GM12878 (cell line): ENCODE data around the gene CHIC2. TPM values are rescaled to one million over a fixed set of nuclear protein-coding genes. Genes with fewer than 3 reads are reported as not detected.

Experiments used
- ATAC-seq: fragments of 200-7000 bp; cut with Tn5 transposase; 3 replicates; pipeline ENCODE4 v1.9.1; 2020; ENCODE audit warnings: mild to moderate bottlenecking, moderate library complexity
- BruUV-seq: library from RNA; stranded (reverse); fragments of 400-500 nt; replicated peaks from 2 replicates; lab custom pipeline; 2021; lab: Mats Ljungman, UMichigan
- CTCF ChIA-PET: fragments of 300-600 bp; sonication (Branson Sonifier 250); formaldehyde crosslinking; extraction: SDS; loops from one replicate; lab custom pipeline; 2021; ENCODE audit warnings: inconsistent platforms; lab: Yijun Ruan, JAX
- POLR2A ChIA-PET: fragments of 350-600 bp; formaldehyde crosslinking; extraction: SDS; loops from one replicate; lab custom pipeline; 2021; ENCODE audit warnings: inconsistent platforms; lab: Charles Lee
- RAD21 ChIA-PET: fragments of 300-600 bp; sonication (Branson Sonifier 250); formaldehyde crosslinking; loops from one replicate; lab custom pipeline; 2023; ENCODE audit warnings: antibody characterized with exemption; ENCODE audit not compliant: unreplicated experiment; lab: Charles Lee
- SMC1A ChIA-PET: fragments of 300-600 bp; sonication (Branson Sonifier 250); formaldehyde crosslinking; loops from one replicate; lab custom pipeline; 2023; ENCODE audit not compliant: unreplicated experiment, uncharacterized antibody; lab: Charles Lee
- DNase-seq: peaks from one replicate; pipeline ENCODE4 v3.0.0-alpha.2; 2011; ENCODE audit warnings: low read depth, low spot score
- FAIRE-seq: peaks from 3 replicates; lab custom pipeline; 2011; peaks lifted over from hg19 to GRCh38; lab: Jason Lieb, UNC
- H2AFZ ChIP-seq: 2 replicates; pipeline ENCODE4 v1.6.0; 2011; ENCODE audit warnings: low read depth, low read length, control low read depth; ENCODE audit not compliant: control insufficient read depth
- H3K27ac ChIP-seq: 2 replicates; pipeline ENCODE4 v1.5.1; 2011; ENCODE audit warnings: control low read depth; ENCODE audit not compliant: control insufficient read depth, insufficient read depth
- H3K27me3 ChIP-seq, 2 experiments: replicated peaks in 1 of 2; 2 replicates each; pipeline versions ENCODE4 v1.6.0 to v1.6.1; 2011; ENCODE audit warnings: low read length in 1 of 2; ENCODE audit not compliant: control insufficient read depth in 2 of 2, insufficient read depth in 2 of 2
- H3K36me3 ChIP-seq, 2 experiments: 2 replicates each; pipeline ENCODE4 v1.5.1; 2011; ENCODE audit warnings: low read length in 1 of 2; ENCODE audit not compliant: control insufficient read depth in 2 of 2, insufficient read depth in 2 of 2
- H3K4me1 ChIP-seq: 2 replicates; pipeline ENCODE4 v1.6.1; 2011; ENCODE audit warnings: mild to moderate bottlenecking, low read length, moderate library complexity, mixed read lengths; ENCODE audit not compliant: control insufficient read depth, insufficient read depth
- H3K4me2 ChIP-seq: 2 replicates; pipeline ENCODE4 v1.6.0; 2011; ENCODE audit warnings: control low read depth; ENCODE audit not compliant: control insufficient read depth, insufficient read depth
- H3K4me3 ChIP-seq: fragments of 200-600 bp; sonication (generic); 2 replicates; pipeline ENCODE4 v1.5.1; 2016
- H3K79me2 ChIP-seq: 2 replicates; pipeline ENCODE4 v1.6.0; 2011; ENCODE audit warnings: low read length; ENCODE audit not compliant: control insufficient read depth, insufficient read depth
- H3K9ac ChIP-seq: 2 replicates; pipeline ENCODE4 v1.8.0; 2011; ENCODE audit warnings: low read length, control low read depth, mixed read lengths; ENCODE audit not compliant: control insufficient read depth, insufficient read depth
- H3K9me3 ChIP-seq: replicated peaks from 3 replicates; pipeline ENCODE4 v1.5.1; 2011; ENCODE audit warnings: mild to moderate bottlenecking, low read length; ENCODE audit not compliant: control insufficient read depth, insufficient read depth
- H4K20me1 ChIP-seq: 2 replicates; pipeline ENCODE4 v1.6.0; 2011; ENCODE audit not compliant: control insufficient read depth, insufficient read depth
- CHD1 ChIP-seq: IDR thresholded peaks from 2 replicates; pipeline ENCODE4 v1.6.1; 2012; ENCODE audit warnings: low read depth, low read length, improper control_type of control experiment
- ESRRA ChIP-seq: IDR thresholded peaks from 2 replicates; pipeline ENCODE4 v1.6.1; 2012; ENCODE audit warnings: mild to moderate bottlenecking, low read length, improper control_type of control experiment
- GATAD2B ChIP-seq: fragments of 450-650 bp; conservative IDR thresholded peaks from 2 replicates; pipeline ENCODE4 v1.6.1; 2017; ENCODE audit warnings: low read depth, mild to moderate bottlenecking, moderate library complexity
- HDAC2 ChIP-seq: fragments of 200-600 bp; sonication (generic); IDR thresholded peaks from 2 replicates; pipeline ENCODE4 v1.6.1; 2017
- MEF2B ChIP-seq: fragments of 450-650 bp; IDR thresholded peaks from 2 replicates; pipeline ENCODE4 v1.6.1; 2018; ENCODE audit warnings: mild to moderate bottlenecking, moderate library complexity; ENCODE audit not compliant: partially characterized antibody, poor library complexity, severe bottlenecking
- SRF ChIP-seq, 2 experiments: IDR thresholded peaks; 2 replicates each; pipeline ENCODE4 v1.6.1; 2011; ENCODE audit warnings: low read depth in 2 of 2, low read length in 2 of 2, mild to moderate bottlenecking in 1 of 2, moderate library complexity in 1 of 2
- in situ Hi-C: fragments of 300-500 bp; cut with MboI; formaldehyde crosslinking; loops from 9 replicates; pipeline ENCODE4 v1.14.3; 2018; ENCODE audit warnings: mixed read lengths
- intact Hi-C: fragments of 100-400 bp; cut with micrococcal nuclease; formaldehyde crosslinking; loops from one replicate; pipeline ENCODE4 v1.14.2; 2022; ENCODE audit not compliant: unreplicated experiment
- polyA plus RNA-seq, 11 experiments: library from polyadenylated mRNA; depleted of rRNA in 4 of 11; unstranded in 6 of 11; stranded (reverse) in 5 of 11; fragments of >200 nt; fragmentation: Nextera tagmentation in 4 of 11; fragmentation: Illumina TruSeq in 1 of 11; extraction: Ambion mirVana in 4 of 11; extraction: Trizol in 1 of 11; gene quantifications; 1 replicate in 1 of 11; 2 replicates in 10 of 11; pipeline versions ENCODE4 v1.2.1 to v1.2.3, GENCODE V29; 2011 to 2016; ENCODE audit warnings: inconsistent platforms in 2 of 11, missing spikeins in 2 of 11, low read depth in 1 of 11
- total RNA-seq, 4 experiments: library from RNA; depleted of rRNA in 3 of 4; stranded (reverse); fragments of >200 nt in 3 of 4; fragmentation: Illumina TruSeq in 1 of 4; extraction: Trizol in 1 of 4; gene quantifications; 2 replicates each; pipeline versions ENCODE4 v1.2.1 to v1.2.3, GENCODE V29; 2013 to 2021
- TF ChIP-seq, protein P1 (sequence below): fragments of 450-650 bp; IDR thresholded peaks from 2 replicates; pipeline ENCODE4 v1.6.1; 2018; ENCODE audit warnings: mild to moderate bottlenecking, low read depth, moderate library complexity; ENCODE audit not compliant: partially characterized antibody
- TF ChIP-seq, protein P2 (sequence below): IDR thresholded peaks from 2 replicates; pipeline ENCODE4 v1.6.1; 2011; ENCODE audit warnings: mild to moderate bottlenecking, low read depth, low read length, moderate library complexity; ENCODE audit not compliant: insufficient replicate concordance
- TF ChIP-seq, protein P3 (sequence below): fragments of 450-650 bp; IDR thresholded peaks from 2 replicates; pipeline ENCODE4 v1.6.1; 2017; ENCODE audit warnings: mild to moderate bottlenecking, moderate library complexity

Gene CHIC2
- total and polyA plus RNA-seq, 10 of the 15 experiments (the other 5 are each of a cell fraction or from before 2014, with no cell fraction given), result 0.80 to 24.4 (median 12.2) TPM

DNA sequence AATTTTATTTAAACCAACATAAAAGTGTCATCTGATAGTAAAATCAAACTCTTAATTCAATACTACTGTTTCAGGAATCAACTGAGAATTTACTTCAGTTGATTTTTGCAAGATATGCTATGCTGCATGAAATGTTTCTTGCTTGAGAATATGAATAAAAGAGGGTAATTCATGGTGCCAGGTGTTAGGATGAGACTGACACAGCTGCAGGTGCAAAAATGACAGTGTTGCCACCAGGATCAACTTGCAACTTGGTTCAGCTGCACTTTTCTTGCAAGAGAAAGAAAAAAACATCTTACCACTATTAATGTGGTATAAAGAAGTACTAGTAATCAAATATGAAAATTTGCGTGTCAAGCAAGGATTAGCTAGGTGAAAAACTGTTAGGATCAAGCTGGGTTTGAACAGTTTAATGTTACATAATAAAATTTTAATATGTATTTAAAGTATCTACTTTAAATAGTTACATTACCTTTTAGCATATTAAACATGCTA is 49.7 kb downstream of the CHIC2 start (continued):
- TF ChIP-seq, protein P1, sequence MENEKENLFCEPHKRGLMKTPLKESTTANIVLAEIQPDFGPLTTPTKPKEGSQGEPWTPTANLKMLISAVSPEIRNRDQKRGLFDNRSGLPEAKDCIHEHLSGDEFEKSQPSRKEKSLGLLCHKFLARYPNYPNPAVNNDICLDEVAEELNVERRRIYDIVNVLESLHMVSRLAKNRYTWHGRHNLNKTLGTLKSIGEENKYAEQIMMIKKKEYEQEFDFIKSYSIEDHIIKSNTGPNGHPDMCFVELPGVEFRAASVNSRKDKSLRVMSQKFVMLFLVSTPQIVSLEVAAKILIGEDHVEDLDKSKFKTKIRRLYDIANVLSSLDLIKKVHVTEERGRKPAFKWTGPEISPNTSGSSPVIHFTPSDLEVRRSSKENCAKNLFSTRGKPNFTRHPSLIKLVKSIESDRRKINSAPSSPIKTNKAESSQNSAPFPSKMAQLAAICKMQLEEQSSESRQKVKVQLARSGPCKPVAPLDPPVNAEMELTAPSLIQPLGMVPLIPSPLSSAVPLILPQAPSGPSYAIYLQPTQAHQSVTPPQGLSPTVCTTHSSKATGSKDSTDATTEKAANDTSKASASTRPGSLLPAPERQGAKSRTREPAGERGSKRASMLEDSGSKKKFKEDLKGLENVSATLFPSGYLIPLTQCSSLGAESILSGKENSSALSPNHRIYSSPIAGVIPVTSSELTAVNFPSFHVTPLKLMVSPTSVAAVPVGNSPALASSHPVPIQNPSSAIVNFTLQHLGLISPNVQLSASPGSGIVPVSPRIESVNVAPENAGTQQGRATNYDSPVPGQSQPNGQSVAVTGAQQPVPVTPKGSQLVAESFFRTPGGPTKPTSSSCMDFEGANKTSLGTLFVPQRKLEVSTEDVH, result no peak
- no peak for TF ChIP-seq SRF (IDR thresholded peaks at IDR 0.05; ENCODE audit: low read depth in 2 of 2, low read length in 2 of 2)
- TF ChIP-seq ESRRA, result no peak
- TF ChIP-seq, protein P2, sequence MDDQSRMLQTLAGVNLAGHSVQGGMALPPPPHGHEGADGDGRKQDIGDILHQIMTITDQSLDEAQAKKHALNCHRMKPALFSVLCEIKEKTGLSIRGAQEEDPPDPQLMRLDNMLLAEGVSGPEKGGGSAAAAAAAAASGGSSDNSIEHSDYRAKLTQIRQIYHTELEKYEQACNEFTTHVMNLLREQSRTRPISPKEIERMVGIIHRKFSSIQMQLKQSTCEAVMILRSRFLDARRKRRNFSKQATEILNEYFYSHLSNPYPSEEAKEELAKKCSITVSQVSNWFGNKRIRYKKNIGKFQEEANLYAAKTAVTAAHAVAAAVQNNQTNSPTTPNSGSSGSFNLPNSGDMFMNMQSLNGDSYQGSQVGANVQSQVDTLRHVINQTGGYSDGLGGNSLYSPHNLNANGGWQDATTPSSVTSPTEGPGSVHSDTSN, result no peak
- TF ChIP-seq HDAC2, result no peak
- TF ChIP-seq MEF2B, result no peak
- TF ChIP-seq CHD1, result no peak

DNA sequence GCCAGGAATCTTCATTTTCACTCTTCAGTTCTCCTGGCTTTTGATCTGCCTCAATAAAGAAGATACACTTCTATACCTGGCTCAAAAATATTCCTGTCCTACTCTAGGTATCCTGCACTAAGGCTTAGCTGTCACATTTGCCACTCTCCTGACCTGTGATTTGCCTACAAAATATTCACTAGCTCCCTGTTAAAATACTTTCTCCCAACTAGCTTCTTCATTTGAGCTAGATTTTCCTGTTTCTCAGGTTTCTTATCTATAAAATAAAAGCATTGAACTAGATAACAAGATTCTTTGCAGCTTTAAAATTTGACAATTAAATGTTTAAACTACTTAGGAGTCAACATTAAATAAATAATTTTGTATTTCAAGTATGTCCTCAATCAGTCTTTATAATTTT is 53.2 kb downstream of the CHIC2 start:
- Histone ChIP-seq H3K4me1 (no peaks in the 10 kb centered on the region), H3K4me2 (no peak overlapping the region), H3K36me3 (no peaks in the 10 kb centered on the region; a peak in 1 of 4 replicates), H3K27ac (no peak overlapping the region), H3K9me3 (no peaks in the 10 kb centered on the region), H3K4me3 (no peak overlapping the region), H3K9ac (no peak overlapping the region), H3K27me3 (no peaks in the 10 kb centered on the region), H4K20me1 (no peaks in the 10 kb centered on the region), H3K79me2 (no peaks in the 10 kb centered on the region), H2AFZ (no peak overlapping the region)
- ChIA-PET CTCF (interaction anchor here (0.6 kb wide), 1 partner anchor 304 kb away, joined by 4 read pairs; no protein-coding TSS in a partner anchor), RAD21 (interaction anchor here (2.0 kb wide), 1 partner anchor 48 kb away, joined by 5 read pairs; no protein-coding TSS in a partner anchor), SMC1A (interaction anchor here (1.2 to 1.6 kb wide), 4 partner anchors 12 to 46 kb away, joined by 3 read pairs; no protein-coding TSS in a partner anchor), POLR2A (no interaction called here)
- in situ Hi-C loops (no loop called here), intact Hi-C loops (no loop called here)
- ATAC-seq (no peak), FAIRE-seq (no peak), DNase-seq (no peak)
- BruUV-seq, result no TSS peak
- TF ChIP-seq, protein P1, result no peak
- no peak for TF ChIP-seq GATAD2B
- TF ChIP-seq, protein P3, sequence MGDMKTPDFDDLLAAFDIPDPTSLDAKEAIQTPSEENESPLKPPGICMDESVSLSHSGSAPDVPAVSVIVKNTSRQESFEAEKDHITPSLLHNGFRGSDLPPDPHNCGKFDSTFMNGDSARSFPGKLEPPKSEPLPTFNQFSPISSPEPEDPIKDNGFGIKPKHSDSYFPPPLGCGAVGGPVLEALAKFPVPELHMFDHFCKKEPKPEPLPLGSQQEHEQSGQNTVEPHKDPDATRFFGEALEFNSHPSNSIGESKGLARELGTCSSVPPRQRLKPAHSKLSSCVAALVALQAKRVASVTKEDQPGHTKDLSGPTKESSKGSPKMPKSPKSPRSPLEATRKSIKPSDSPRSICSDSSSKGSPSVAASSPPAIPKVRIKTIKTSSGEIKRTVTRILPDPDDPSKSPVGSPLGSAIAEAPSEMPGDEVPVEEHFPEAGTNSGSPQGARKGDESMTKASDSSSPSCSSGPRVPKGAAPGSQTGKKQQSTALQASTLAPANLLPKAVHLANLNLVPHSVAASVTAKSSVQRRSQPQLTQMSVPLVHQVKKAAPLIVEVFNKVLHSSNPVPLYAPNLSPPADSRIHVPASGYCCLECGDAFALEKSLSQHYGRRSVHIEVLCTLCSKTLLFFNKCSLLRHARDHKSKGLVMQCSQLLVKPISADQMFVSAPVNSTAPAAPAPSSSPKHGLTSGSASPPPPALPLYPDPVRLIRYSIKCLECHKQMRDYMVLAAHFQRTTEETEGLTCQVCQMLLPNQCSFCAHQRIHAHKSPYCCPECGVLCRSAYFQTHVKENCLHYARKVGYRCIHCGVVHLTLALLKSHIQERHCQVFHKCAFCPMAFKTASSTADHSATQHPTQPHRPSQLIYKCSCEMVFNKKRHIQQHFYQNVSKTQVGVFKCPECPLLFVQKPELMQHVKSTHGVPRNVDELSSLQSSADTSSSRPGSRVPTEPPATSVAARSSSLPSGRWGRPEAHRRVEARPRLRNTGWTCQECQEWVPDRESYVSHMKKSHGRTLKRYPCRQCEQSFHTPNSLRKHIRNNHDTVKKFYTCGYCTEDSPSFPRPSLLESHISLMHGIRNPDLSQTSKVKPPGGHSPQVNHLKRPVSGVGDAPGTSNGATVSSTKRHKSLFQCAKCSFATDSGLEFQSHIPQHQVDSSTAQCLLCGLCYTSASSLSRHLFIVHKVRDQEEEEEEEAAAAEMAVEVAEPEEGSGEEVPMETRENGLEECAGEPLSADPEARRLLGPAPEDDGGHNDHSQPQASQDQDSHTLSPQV, result no peak
